ENCODE data around the gene GIMAP8.

GIMAP8 gene

GRCh38 chr7:150450491-150451001 lies at the start of gene GIMAP8:
TSS of gene GIMAP8 (plus strand) at chr7:150450630. CDS start at chr7:150466699, 16,069 bp downstream.
- DNase-seq: peak in 15 of 51 donors; percentile 11 to 50 (median 26)

GRCh38 chr7:150400788-150401423 lies 49.5 kb upstream of the GIMAP8 start:
- no peak for DNase-seq

GRCh38 chr7:150401424-150401790 lies 49.0 kb upstream of the GIMAP8 start:
- no peak for DNase-seq

- no peak for DNase-seq
These were observed 48.4 kb upstream of the GIMAP8 start for GRCh38 chr7:150401861-150402631.

DNA sequence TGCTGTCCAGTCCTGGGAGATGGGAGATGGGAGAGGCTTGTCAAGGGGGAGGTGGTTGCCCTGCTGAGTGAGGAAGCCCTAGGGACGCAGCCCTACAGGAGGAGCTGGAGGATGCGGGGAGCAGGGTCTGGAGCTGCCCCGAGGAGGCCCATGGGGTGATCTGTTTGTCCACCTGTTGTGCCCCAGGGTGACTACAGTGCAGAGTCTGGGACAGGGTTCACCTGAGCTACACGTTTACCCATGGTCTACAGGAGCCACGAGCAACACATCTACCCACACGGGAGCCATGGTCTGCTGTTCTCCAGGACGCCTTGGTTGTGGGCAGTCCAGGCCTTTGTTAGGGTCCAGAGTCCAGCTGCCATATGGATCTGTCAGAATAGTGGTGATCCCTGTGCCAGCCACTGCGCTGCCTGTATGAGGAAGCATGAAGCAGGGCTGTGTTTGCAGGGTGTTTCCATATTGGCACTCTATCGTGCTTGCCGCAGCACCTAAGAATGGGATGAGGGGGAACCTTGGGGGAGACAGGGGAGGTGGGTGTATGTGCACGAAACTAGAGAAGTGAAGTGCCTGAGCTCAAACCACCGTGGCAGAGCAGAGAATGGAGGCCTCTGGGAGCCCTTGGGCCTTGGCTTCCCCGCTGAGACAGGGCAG lies 47.6 kb upstream of the GIMAP8 start:
- DNase-seq: no peak

DNA sequence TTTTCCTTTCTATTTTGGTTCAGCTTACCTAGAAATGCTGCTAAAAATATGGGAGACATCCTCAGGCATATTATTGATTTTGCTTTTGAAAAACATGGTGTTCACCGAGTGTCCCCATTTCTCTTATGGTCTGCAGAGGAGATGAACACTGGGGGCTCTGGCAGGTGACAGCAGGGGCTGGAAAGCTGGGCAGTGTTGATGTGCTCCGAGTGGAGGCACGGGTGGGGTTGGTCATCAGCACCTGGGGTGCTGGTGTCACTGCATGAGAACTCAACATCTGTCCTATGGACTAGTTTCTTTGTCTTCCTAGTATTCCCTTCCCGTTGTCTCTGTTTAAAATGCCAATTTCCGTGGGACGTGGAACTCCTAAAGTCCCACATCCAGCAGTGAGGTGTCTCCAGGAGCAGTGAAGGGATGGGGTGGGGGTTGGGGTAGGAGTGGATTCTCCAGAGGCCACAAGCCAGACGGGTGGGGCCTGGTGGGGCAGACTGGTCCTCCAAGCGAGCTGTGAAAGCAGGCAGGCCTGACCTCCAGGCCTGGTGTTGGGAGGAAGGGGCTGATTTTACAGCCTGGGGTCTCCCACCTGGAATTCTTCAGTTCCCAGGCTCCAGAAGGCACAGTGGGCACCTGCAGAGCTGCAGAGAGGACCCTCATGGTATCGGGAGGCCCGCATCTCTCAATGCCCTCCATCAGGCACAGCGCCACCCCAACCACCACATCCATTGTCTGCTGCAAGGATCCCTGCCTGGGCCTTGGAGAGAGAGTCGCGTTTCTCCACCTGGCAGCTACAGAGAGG lies 46.9 kb upstream of the GIMAP8 start:
- DNase-seq: no peak

DNA sequence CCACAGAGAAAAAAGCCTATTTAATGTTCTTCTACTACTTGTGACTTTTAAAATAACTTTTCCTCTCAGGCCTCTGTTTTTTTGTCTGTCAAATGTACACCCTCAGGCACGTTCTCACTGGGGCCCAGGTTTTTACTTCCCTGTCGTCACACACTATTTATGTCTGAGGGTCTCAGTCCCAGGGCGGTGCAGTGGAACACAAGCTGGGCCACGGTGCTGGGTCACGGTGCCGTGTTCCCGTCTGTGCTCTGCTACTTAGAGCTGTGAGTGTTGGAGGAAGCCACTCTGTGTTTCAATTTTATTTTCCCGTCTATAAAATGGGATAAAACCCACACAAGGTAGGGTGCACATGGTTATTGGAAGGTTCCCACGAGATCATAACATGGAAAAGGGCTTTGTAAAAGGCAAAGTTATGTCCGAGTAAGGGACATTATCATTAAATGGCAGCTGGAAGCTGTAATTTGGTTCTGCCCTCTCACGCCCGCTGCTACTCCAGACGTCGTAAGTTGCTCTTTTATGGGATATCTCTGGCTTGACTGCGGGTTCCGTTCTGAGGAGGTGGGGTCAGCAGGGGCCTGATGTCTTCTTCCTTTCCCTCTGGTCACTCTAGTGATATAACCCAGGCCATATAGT lies 46.1 kb upstream of the GIMAP8 start:
- no peak for DNase-seq

GRCh38 chr7:150404805-150405583 lies 45.4 kb upstream of the GIMAP8 start:
- peak; percentile 42 to 92 (median 84) for DNase-seq

DNA sequence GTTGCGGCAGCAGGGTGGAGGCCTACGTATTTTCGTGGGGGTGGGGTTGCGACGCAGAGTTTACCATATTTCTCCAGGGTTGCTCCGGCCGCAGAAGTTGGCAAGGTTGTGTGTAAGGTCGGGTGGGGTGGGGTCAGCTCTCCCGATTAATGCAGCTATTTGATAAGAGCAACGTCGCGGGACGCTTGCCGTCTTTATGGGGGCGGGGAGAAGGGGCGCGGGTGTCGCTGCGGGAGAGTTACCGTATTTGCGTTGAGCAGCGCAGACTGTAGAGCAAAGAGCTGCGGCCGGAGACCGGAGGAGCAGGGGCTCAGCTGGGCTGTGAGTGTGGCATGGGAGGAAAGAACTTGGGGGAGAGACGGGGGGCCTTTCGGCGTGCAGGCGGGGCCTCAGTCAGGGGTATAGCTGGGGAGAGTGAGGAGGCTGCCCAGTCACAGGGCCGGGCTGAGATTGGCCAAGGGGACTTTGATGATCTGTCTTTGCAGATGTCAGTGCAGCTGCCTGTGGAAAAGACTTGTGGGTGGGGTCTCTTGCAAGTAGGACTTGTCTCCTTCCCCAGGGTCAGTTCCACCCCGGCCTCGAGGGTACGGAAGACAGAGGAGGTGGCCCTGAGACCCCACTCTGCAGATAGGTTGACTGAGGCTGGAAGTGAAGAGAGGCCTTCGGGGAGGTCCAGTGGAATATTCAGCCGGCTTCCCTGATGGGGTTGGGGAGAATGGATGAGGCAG lies 44.7 kb upstream of the GIMAP8 start:
- peak in 22 of 51 donors; percentile 25 to 81 (median 61) for DNase-seq

GRCh38 chr7:150406312-150406566 lies 44.2 kb upstream of the GIMAP8 start:
- no peak for DNase-seq

DNA sequence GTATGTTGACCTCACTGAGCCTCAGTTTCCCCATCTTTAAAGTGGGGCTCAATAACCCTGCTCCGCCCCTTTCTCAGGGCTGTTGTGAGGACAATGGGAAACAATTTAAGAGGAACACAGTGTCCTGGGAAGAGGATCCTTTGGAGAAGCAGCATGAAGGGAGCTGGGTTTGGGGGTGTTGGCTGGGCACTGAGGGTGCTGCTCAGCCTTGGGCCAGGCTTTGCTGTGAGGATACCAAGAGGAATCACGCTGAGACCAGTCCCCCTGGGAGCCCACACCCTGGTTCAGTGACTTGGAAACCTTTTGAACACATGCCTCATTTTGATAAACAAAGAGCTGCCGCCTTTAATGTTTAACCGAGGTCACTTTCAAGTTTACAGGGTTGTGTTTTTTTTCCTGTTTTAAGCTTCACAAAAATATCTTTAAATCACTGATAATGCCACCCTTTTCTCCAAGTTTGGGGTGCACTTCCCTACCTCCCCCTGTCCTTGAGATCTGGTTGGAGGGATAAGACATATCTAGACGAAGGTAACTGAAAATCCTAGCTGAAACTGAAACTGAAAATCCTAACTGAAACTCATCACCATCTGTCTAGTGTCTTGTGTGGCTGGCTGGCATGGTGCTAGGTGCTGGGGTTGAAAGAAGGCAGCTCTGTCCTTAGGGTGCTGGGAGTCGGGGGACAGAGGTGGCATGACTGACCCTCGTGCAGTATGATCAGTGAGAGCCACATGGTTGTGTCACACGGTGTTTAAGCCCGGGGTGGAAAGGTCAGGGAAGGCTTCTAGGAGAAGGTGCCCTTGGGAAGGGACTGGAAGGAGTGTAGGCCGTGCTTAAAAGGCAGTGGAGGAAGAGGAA lies 43.6 kb upstream of the GIMAP8 start:
- peak in 1 of 51 donors; percentile 33 for DNase-seq

- DNase-seq: no peak
These were observed 42.6 kb upstream of the GIMAP8 start for GRCh38 chr7:150407588-150408392.

DNA sequence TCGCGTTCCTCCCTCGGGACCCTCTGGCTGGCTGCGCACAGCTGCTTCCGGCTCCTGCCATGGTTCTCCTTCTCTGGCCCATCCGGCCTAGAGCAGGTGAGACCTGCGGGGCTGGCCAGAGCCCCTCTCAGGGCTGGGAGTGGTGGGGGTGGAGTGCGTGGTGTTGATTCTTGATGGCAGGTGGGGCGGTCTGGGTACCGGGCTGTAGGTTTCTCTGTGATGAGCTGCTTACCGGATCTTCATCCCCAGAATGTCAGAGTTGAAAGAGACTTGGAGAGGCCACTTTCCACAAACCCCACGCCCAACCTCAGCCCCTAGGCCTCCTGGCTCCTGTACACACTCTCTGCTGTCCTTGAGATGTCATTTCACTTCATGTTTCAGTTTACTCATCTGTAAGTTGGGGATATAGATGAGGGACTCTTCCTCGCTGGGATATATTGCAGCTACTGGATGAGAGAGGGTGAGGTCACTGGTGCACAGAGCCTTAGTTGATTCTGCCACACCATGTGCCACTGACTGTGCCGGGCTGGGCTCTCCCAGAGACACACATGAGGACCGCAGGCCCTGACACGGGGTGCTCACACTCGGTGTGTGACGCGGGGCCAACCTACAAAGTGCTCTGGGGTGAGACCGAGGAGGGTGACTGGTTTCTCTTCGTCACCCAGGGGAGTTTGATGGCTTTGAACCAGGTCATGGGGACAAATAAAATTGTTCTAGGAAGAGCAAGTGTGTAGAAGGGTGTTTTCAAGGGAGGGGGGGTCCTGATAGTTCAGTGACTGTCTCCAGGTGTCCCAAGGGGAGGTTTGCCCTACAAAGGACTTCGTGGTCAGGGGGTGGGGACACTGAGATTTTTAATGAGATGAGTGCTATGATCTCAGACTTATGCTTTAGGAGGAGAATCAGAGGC lies 41.8 kb upstream of the GIMAP8 start:
- no peak for DNase-seq

- no peak for DNase-seq
These were observed 41.0 kb upstream of the GIMAP8 start for GRCh38 chr7:150409300-150410030.

- no peak for DNase-seq
These were observed 40.3 kb upstream of the GIMAP8 start for GRCh38 chr7:150410131-150410530.
